Measurements from ENCODE around the gene SPEM3.

GRCh38 chr17:7440834-7441195 is 12.2 kb downstream of the SPEM3 start:
- TF ChIP-seq CTCF (conservative IDR thresholded peaks at IDR 0.05) (no peak), ZFX (IDR thresholded peaks at IDR 0.05) (no peak)

All from C4-2B (cell line).